Right ventricle myocardium inferior (tissue), 1 donor: ENCODE measurements around the gene LRP1-AS. TPM values are rescaled to one million over a fixed set of nuclear protein-coding genes. Genes with fewer than 3 reads are reported as not detected.

Experiments used
- ATAC-seq: fragments of 200-7000 bp; cut with Tn5 transposase; one replicate; pipeline ENCODE4 v1.9.1; 2020; ENCODE audit warnings: mild to moderate bottlenecking, moderate library complexity
- DNase-seq: peaks from one replicate; pipeline ENCODE4 v3.0.0; 2021; ENCODE audit errors: missing footprints
- intact Hi-C: fragments of 100-400 bp; cut with DNase I; formaldehyde crosslinking; loops from one replicate; pipeline ENCODE4 v1.11.0; 2022
- long read RNA-seq: library from polyadenylated mRNA; unstranded; transcript quantifications from one replicate; pipeline ENCODE4 v2.0.0, GENCODE V29; 2021
- total RNA-seq: library from RNA; stranded (reverse); fragmentation: NEBNext Ultra II Directional; extraction: Animal tissue kit (Norgen Biotek cat#: 25700); gene quantifications from one replicate; pipeline ENCODE4 v1.2.1, GENCODE V29; 2021
- donor health status: DM: no; HTN: yes; CAD: no; lungs with severe emphysema.

Gene LRP1-AS
- total RNA-seq = not detected
- long read RNA-seq = 0 reads

GRCh38 chr12:57146961-57147944, at the start of gene LRP1-AS:
Gene LRP1-AS, minus strand, starts transcription at chr12:57147619.
- ATAC-seq (peak; percentile 2), DNase-seq (peak; percentile 42)
- intact Hi-C loops = no loop called here

- no peak for DNase-seq
- intact Hi-C loops = no loop called here
- no peak for ATAC-seq
These were observed 49.5 kb upstream of the LRP1-AS start for GRCh38 chr12:57196956-57197355.

GRCh38 chr12:57196439-57196838, 49.0 kb upstream of the LRP1-AS start:
- DNase-seq (no peak), ATAC-seq (no peak)
- intact Hi-C loops = no loop called here

GRCh38 chr12:57195611-57196371, 48.4 kb upstream of the LRP1-AS start:
- DNase-seq (no peak), ATAC-seq (no peak)
- intact Hi-C loops = no loop called here

- ATAC-seq (no peak), DNase-seq (no peak)
- intact Hi-C loops = no loop called here
These were observed 47.8 kb upstream of the LRP1-AS start for GRCh38 chr12:57195186-57195585.

GRCh38 chr12:57194253-57194652, 46.8 kb upstream of the LRP1-AS start:
- ATAC-seq = no peak
- intact Hi-C loops = no loop called here
- no peak for DNase-seq

GRCh38 chr12:57193706-57194245, 46.4 kb upstream of the LRP1-AS start:
- DNase-seq = no peak
- ATAC-seq = no peak

GRCh38 chr12:57192920-57193319, 45.5 kb upstream of the LRP1-AS start:
- intact Hi-C loops = no loop called here
- ATAC-seq (no peak), DNase-seq (no peak)

More at GRCh38 chr12:57193706-57194245, 46.4 kb upstream of the LRP1-AS start:
- intact Hi-C loops = no loop called here

GRCh38 chr12:57191410-57191809, 44.0 kb upstream of the LRP1-AS start:
- ATAC-seq (no peak), DNase-seq (no peak)
- intact Hi-C loops = no loop called here

GRCh38 chr12:57190821-57191220, 43.4 kb upstream of the LRP1-AS start:
- ATAC-seq (no peak), DNase-seq (no peak)
- intact Hi-C loops = no loop called here

GRCh38 chr12:57190037-57190436, 42.6 kb upstream of the LRP1-AS start:
- intact Hi-C loops = no loop called here
- ATAC-seq = peak; percentile 66
- DNase-seq = no peak

GRCh38 chr12:57188090-57188425, 40.6 kb upstream of the LRP1-AS start:
- DNase-seq = no peak
- intact Hi-C loops = no loop called here
- ATAC-seq = no peak

- no peak for ATAC-seq
- no peak for DNase-seq
- intact Hi-C loops = no loop called here
These were observed 40.0 kb upstream of the LRP1-AS start for GRCh38 chr12:57187222-57188089.

- ATAC-seq = no peak
These were observed 38.6 kb upstream of the LRP1-AS start for GRCh38 chr12:57185906-57186508.

GRCh38 chr12:57185403-57185802, 38.0 kb upstream of the LRP1-AS start:
- no peak for ATAC-seq
- DNase-seq = peak; percentile 62
- intact Hi-C loops = no loop called here

More at GRCh38 chr12:57185906-57186508, 38.6 kb upstream of the LRP1-AS start:
- intact Hi-C loops = no loop called here
- DNase-seq = no peak

GRCh38 chr12:57183939-57184725, 36.7 kb upstream of the LRP1-AS start:
- intact Hi-C loops = loop anchor here (1.0 kb wide), 1 partner anchor 60 kb away; no protein-coding TSS in a partner anchor
- DNase-seq = no peak
- ATAC-seq = no peak

- intact Hi-C loops = loop anchor here (1.0 kb wide), 1 partner anchor 59 kb away; no protein-coding TSS in a partner anchor
- ATAC-seq = peak; percentile 80
- DNase-seq = peak; percentile 84
These were observed 35.6 kb upstream of the LRP1-AS start for GRCh38 chr12:57182918-57183575.
